ENCODE results near the gene MECP2.

DNA sequence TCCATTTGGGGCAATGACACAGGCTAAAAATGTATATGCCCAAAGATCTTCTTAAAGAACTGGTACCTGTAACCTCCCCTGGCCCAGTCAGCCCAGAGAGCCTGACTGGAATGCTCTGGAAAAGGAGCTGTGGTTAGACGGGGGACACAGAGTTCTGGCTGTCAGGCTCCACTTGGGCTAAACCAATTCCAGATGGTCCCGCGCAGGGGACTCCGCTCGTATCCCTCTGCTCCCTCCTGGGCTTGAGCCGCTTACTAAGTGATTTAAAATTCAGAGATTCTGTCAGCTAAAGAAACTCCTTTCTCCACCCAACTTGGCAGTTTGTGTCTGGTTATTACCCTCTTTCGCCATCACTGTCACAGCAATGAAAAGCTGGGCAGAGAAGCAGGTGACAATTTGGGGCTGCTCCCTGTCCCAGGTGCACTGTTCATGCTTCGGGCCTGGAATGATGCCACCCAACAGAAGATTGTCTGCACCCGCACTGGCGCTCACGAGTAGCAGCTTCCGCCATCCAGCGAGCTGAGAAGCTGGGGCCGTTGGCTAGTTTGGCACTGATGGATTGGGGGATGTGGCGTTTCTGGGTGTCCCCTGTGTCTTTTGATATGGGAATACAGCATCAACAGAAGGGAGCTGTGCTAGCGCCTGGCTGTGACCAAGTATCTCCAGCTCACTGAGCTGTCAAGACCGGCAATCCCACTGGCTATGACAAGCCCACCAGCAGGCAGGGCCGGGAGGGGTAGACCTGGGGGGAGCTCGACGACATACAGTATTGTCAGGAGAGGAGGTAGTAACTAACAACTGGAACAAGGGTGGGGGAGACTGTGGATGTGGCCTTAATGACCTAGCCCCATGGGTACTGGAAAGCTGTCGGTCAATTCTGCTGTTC, 71.1 kb downstream of the MECP2 start:
- TF ChIP-seq, protein P1, sequence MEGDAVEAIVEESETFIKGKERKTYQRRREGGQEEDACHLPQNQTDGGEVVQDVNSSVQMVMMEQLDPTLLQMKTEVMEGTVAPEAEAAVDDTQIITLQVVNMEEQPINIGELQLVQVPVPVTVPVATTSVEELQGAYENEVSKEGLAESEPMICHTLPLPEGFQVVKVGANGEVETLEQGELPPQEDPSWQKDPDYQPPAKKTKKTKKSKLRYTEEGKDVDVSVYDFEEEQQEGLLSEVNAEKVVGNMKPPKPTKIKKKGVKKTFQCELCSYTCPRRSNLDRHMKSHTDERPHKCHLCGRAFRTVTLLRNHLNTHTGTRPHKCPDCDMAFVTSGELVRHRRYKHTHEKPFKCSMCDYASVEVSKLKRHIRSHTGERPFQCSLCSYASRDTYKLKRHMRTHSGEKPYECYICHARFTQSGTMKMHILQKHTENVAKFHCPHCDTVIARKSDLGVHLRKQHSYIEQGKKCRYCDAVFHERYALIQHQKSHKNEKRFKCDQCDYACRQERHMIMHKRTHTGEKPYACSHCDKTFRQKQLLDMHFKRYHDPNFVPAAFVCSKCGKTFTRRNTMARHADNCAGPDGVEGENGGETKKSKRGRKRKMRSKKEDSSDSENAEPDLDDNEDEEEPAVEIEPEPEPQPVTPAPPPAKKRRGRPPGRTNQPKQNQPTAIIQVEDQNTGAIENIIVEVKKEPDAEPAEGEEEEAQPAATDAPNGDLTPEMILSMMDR (IDR thresholded peaks at IDR 0.05; ENCODE audit: insufficient read depth, low read length, poor library complexity, severe bottlenecking), result no peak
- no peak for TF ChIP-seq EZH2phosphoT487 (conservative IDR thresholded peaks at IDR 0.05; ENCODE audit: low read length)
